ENCODE data around the gene SLC25A42. TPM values are rescaled to one million over a fixed set of nuclear protein-coding genes. Genes with fewer than 3 reads are reported as not detected.
A peak's percentile ranks its signal among the peaks of the same experiment; 100 is the strongest.

The SLC25A42 gene
- total and polyA plus RNA-seq, 2 of the 13 experiments (the other 11 are each of a cell fraction or from before 2014, with no cell fraction given): 12.8 to 18.3 TPM

- CTCF ChIA-PET (ENCODE audit: low intra/inter-chr PET ratio, low total read pairs): no interaction called here
- peaks cover 41% of the 10 kb centered on the region for H3K4me1 ChIP-seq (ENCODE audit: insufficient read depth, low read length)
- H3K4me2 ChIP-seq (ENCODE audit: low read depth, low read length): peak overlapping the region; percentile 95
- BruUV-seq (replicated peaks): TSS peak; percentile 72
- H3K4me3 ChIP-seq (replicated peaks in 1 of 3; ENCODE audit: insufficient read depth in 1 of 3, low read depth in 2 of 3, low read length in 3 of 3): peak overlapping the region; percentile 91 to 98 (median 93)
- peak overlapping the region; percentile 94 for H3K9ac ChIP-seq (ENCODE audit: insufficient read depth, low read depth, low read length)
- ATAC-seq (peak; percentile 82), FAIRE-seq (peak; percentile 44), DNase-seq (ENCODE audit: low spot score) (peak; percentile 81)
- intact Hi-C loops (cut with micrococcal nuclease; ENCODE audit: unreplicated experiment): no loop called here
- H3K79me2 ChIP-seq (ENCODE audit: insufficient read depth, low read length): peaks cover 47% of the 10 kb centered on the region
- H3K36me3 ChIP-seq (replicated peaks in 1 of 2; ENCODE audit: control insufficient read depth in 1 of 2, insufficient read depth in 2 of 2, low read length in 2 of 2): peaks cover 4 to 21% of the 10 kb centered on the region in 2 experiments; a peak in 4 of 5 replicates
- in situ Hi-C loops (cut with HindIII; ENCODE audit: extremely low pct_ligation_motif_present, low pct_unique_long_range_greater_than_20kb): no loop called here
- 11% methylated on average over 10 of the region's 10 CpGs for WGBS (ENCODE audit: low lambda C conversion rate)
- no peaks in the 10 kb centered on the region for H3K9me3 ChIP-seq (ENCODE audit: low read length)
- H4K20me1 ChIP-seq (ENCODE audit: insufficient read depth, low read length): peaks cover 7% of the 10 kb centered on the region; the same call in 1 of the 2 replicates
- no peaks in the 10 kb centered on the region; a peak in 1 of 5 replicates for H3K27me3 ChIP-seq (ENCODE audit: control insufficient read depth in 1 of 2, insufficient read depth in 2 of 2, low read length in 2 of 2)
- no peak overlapping the region for H2AFZ ChIP-seq (ENCODE audit: low read length)
- POLR2A ChIA-PET: no interaction called here
- peak overlapping the region; percentile 98 for H3K27ac ChIP-seq (ENCODE audit: extremely low read length, insufficient read depth, low read length)
- TF ChIP-seq KMT2A (CRISPR knock-in tag; IDR thresholded peaks at IDR 0.05): no peak
- no peak for TF ChIP-seq TBX3 (IDR thresholded peaks at IDR 0.05; ENCODE audit: borderline replicate concordance)
- no peak for TF ChIP-seq BORCS8-MEF2B (CRISPR knock-in tag; IDR thresholded peaks at IDR 0.05)
- no peak for TF ChIP-seq ZNF570 (CRISPR knock-in tag; IDR thresholded peaks at IDR 0.05; ENCODE audit: borderline replicate concordance)
- 0 out of 2 replicates have a peak, but pooled peaks have one; percentile 3 for TF ChIP-seq ZNF280D (CRISPR knock-in tag; IDR thresholded peaks at IDR 0.05)
- TF ChIP-seq KDM5A (IDR thresholded peaks at IDR 0.05; ENCODE audit: borderline replicate concordance, low read length): peak; percentile 39; the same call in 1 of the 2 replicates
- peak; percentile 25; the same call in 1 of the 2 replicates for TF ChIP-seq ZNF350 (CRISPR knock-in tag; IDR thresholded peaks at IDR 0.05; ENCODE audit: borderline replicate concordance, low read depth)
- TF ChIP-seq SP5 (CRISPR knock-in tag; IDR thresholded peaks at IDR 0.05; ENCODE audit: borderline replicate concordance, low read depth): peak; percentile 70; the same call in 1 of the 2 replicates
- no peak for TF ChIP-seq ZNF556 (CRISPR knock-in tag; IDR thresholded peaks at IDR 0.05; ENCODE audit: borderline replicate concordance)
- TF ChIP-seq MXI1 (IDR thresholded peaks at IDR 0.05; ENCODE audit: borderline replicate concordance, low read depth, low read length): peak; percentile 41; the same call in 1 of the 3 replicates
- no peak for TF ChIP-seq ZNF607 (CRISPR knock-in tag; IDR thresholded peaks at IDR 0.05; ENCODE audit: borderline replicate concordance)
- TF ChIP-seq ZNF160 (CRISPR knock-in tag; IDR thresholded peaks at IDR 0.05): no peak
- no peak for TF ChIP-seq SP140L (CRISPR knock-in tag; IDR thresholded peaks at IDR 0.05; ENCODE audit: borderline replicate concordance)
- TF ChIP-seq SIN3A (IDR thresholded peaks at IDR 0.05; ENCODE audit: borderline replicate concordance, low read depth, low read length): peak; percentile 22; the same call in 1 of the 2 replicates
- TF ChIP-seq BHLHE40 (IDR thresholded peaks at IDR 0.05; ENCODE audit: low read length): peak; percentile 93
- TF ChIP-seq, protein P1, sequence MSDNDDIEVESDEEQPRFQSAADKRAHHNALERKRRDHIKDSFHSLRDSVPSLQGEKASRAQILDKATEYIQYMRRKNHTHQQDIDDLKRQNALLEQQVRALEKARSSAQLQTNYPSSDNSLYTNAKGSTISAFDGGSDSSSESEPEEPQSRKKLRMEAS (IDR thresholded peaks at IDR 0.05): no peak
- TF ChIP-seq ZNF264 (CRISPR knock-in tag; IDR thresholded peaks at IDR 0.05): no peak
- TF ChIP-seq, protein P2, sequence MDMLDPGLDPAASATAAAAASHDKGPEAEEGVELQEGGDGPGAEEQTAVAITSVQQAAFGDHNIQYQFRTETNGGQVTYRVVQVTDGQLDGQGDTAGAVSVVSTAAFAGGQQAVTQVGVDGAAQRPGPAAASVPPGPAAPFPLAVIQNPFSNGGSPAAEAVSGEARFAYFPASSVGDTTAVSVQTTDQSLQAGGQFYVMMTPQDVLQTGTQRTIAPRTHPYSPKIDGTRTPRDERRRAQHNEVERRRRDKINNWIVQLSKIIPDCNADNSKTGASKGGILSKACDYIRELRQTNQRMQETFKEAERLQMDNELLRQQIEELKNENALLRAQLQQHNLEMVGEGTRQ (IDR thresholded peaks at IDR 0.05; ENCODE audit: low read depth, low read length): no peak
- TF ChIP-seq, protein P2 (CRISPR knock-in tag; IDR thresholded peaks at IDR 0.05; ENCODE audit: borderline replicate concordance): peak; percentile 46
- peak; percentile 90 for TF ChIP-seq KLF9 (CRISPR knock-in tag; IDR thresholded peaks at IDR 0.05; ENCODE audit: low read depth)
- TF ChIP-seq SUZ12 (IDR thresholded peaks at IDR 0.05; ENCODE audit: low read depth, low read length): no peak
- no peak for TF ChIP-seq RARA (CRISPR knock-in tag; IDR thresholded peaks at IDR 0.05)
These were observed 29.6 kb upstream of the SLC25A42 start for GRCh38 chr19:19034204-19034624.

All from HepG2 (cell line).